AG09309 (cell line): ENCODE measurements around the gene ABHD1.
A peak's percentile ranks its signal among the peaks of the same experiment; 100 is the strongest.

ENCODE experiments used
- DNase-seq: peaks from one replicate; pipeline ENCODE4 v3.0.0-alpha.2; 2010; ENCODE audit warnings: low read depth
- H3K4me3 ChIP-seq: 2 replicates; pipeline ENCODE4 v1.5.1; 2011; ENCODE audit warnings: mild to moderate bottlenecking, low read depth, low read length, moderate library complexity; ENCODE audit not compliant: control insufficient read depth
- TF ChIP-seq, protein P1 (sequence below): IDR thresholded peaks from 2 replicates; pipeline ENCODE4 v1.5.1; 2011; ENCODE audit warnings: mild to moderate bottlenecking, low read depth, low read length, inconsistent platforms; ENCODE audit not compliant: insufficient read depth, control insufficient read depth; ENCODE audit errors: missing control alignments

ABHD1 gene

GRCh38 chr2:27133905-27134780, 10.5 kb downstream of the ABHD1 start, which contains the start of gene PREB:
Gene PREB, minus strand, starts transcription at chr2:27134636. Its CDS starts 215 bp downstream, at chr2:27134421.
- TF ChIP-seq, protein P1, sequence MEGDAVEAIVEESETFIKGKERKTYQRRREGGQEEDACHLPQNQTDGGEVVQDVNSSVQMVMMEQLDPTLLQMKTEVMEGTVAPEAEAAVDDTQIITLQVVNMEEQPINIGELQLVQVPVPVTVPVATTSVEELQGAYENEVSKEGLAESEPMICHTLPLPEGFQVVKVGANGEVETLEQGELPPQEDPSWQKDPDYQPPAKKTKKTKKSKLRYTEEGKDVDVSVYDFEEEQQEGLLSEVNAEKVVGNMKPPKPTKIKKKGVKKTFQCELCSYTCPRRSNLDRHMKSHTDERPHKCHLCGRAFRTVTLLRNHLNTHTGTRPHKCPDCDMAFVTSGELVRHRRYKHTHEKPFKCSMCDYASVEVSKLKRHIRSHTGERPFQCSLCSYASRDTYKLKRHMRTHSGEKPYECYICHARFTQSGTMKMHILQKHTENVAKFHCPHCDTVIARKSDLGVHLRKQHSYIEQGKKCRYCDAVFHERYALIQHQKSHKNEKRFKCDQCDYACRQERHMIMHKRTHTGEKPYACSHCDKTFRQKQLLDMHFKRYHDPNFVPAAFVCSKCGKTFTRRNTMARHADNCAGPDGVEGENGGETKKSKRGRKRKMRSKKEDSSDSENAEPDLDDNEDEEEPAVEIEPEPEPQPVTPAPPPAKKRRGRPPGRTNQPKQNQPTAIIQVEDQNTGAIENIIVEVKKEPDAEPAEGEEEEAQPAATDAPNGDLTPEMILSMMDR: peak; percentile 54
- H3K4me3 ChIP-seq: peak within 1 kb of the TSS; percentile 94
- DNase-seq: peak; percentile 65

DNA sequence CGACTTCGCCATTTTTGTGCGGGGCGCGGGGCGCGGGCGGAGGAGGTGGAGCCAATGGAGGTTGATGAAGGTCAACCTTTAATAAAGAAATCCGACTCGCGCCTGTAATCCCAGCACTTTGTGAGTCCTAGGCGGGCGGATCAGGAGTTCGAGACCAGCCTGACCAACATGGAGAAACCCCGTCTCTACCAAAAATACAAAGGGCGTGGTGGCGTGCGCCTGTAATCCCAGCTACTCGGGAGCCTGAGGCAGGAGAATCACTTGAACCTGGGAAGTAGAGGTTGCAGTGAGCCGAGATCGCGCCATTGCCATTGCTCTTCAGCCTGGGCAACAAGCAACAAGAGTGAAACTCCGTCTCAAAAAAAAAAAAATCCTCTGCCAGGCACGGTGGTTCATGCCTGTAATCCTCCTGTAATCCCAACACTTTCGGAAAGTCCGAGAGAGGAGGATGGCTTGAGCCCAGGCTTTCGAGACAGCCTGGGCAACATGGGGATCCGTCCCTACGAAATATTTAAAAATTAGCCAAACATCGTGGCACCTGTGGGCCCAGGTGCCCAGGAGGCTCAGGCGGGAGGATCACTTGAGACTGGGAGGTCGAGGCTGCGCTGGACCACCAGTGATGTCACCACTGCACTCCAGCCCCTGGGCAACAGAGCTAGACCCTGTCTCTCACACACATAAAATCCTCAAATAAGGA, 11.3 kb downstream of the ABHD1 start:
- TF ChIP-seq, protein P1: no peak
- no peak for DNase-seq
- H3K4me3 ChIP-seq: peak overlapping the region; percentile 13; the same call in 1 of the 2 replicates

GRCh38 chr2:27135478-27135955, 11.9 kb downstream of the ABHD1 start:
- TF ChIP-seq, protein P1: no peak
- DNase-seq: no peak
- no peak overlapping the region for H3K4me3 ChIP-seq

GRCh38 chr2:27136751-27137150, 13.1 kb downstream of the ABHD1 start:
- DNase-seq: no peak
- H3K4me3 ChIP-seq: no peak overlapping the region
- TF ChIP-seq, protein P1: no peak

DNA sequence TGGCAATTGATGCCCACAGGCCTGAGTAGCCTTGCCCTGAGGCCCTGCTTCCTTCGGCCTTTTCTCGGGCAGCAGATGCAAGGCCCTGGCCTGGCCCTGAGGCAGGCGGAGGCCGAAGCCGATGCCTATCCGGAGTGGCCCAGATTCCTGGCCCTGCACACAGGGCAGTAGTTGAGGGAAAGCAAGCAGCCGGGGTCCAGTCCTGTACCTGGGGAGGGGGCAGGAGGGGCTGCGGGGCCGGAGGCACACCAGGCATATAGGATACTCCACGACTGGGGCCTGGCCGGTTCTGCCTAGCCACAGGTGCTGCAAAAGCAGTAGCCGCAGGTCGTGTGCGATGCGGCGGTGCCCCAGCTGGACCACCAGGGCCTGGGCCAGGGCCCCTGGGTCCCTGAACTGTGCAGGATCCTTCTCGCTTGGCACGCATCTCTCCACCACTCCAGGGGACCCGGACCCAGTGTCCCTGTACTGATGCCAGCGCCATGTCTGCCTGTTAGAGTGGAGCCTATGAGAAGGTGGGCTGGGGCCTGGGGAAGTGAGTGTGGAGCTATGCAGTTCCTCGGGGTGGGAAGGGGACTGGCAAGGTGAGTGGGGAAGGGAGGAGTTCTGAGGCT, 13.8 kb downstream of the ABHD1 start:
- no peak for DNase-seq
- H3K4me3 ChIP-seq: no peak overlapping the region
- TF ChIP-seq, protein P1: no peak

- no peak for DNase-seq
- TF ChIP-seq, protein P1: no peak
- H3K4me3 ChIP-seq: no peak overlapping the region
Observed at GRCh38 chr2:27138111-27138510, 14.5 kb downstream of the ABHD1 start.
